ENCODE results near the gene FLT1.

The FLT1 gene

GRCh38 chr13:28530729-28531076 is 35.8 kb upstream of the FLT1 start:
- Histone ChIP-seq H3K27me3 (ENCODE audit: insufficient read depth, poor library complexity, severe bottlenecking) (peaks cover 54% of the 10 kb centered on the region), H3K27ac (replicated peaks) (no peak overlapping the region), H3K4me3 (replicated peaks; ENCODE audit: insufficient read depth, low read length) (peak overlapping the region; percentile 27; the same call in 1 of the 2 replicates)
- DNase-seq (ENCODE audit: low read depth in 1 of 2, low spot score in 1 of 2), result no peak
- TF ChIP-seq SPI1 (IDR thresholded peaks at IDR 0.05; ENCODE audit: borderline replicate concordance, low read depth) (no peak), CTCF (IDR thresholded peaks at IDR 0.05; ENCODE audit: insufficient read depth, low read length) (no peak), POLR2AphosphoS5 (IDR thresholded peaks at IDR 0.05; ENCODE audit: low read depth) (no peak), GABPA (IDR thresholded peaks at IDR 0.05; ENCODE audit: low read depth) (no peak)
- TF ChIP-seq, protein P1, sequence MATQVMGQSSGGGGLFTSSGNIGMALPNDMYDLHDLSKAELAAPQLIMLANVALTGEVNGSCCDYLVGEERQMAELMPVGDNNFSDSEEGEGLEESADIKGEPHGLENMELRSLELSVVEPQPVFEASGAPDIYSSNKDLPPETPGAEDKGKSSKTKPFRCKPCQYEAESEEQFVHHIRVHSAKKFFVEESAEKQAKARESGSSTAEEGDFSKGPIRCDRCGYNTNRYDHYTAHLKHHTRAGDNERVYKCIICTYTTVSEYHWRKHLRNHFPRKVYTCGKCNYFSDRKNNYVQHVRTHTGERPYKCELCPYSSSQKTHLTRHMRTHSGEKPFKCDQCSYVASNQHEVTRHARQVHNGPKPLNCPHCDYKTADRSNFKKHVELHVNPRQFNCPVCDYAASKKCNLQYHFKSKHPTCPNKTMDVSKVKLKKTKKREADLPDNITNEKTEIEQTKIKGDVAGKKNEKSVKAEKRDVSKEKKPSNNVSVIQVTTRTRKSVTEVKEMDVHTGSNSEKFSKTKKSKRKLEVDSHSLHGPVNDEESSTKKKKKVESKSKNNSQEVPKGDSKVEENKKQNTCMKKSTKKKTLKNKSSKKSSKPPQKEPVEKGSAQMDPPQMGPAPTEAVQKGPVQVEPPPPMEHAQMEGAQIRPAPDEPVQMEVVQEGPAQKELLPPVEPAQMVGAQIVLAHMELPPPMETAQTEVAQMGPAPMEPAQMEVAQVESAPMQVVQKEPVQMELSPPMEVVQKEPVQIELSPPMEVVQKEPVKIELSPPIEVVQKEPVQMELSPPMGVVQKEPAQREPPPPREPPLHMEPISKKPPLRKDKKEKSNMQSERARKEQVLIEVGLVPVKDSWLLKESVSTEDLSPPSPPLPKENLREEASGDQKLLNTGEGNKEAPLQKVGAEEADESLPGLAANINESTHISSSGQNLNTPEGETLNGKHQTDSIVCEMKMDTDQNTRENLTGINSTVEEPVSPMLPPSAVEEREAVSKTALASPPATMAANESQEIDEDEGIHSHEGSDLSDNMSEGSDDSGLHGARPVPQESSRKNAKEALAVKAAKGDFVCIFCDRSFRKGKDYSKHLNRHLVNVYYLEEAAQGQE (IDR thresholded peaks at IDR 0.05; ENCODE audit: insufficient replicate concordance, low read depth), result no peak

GRCh38 chr13:28529836-28530235 is 34.9 kb upstream of the FLT1 start:
- H3K4me3 ChIP-seq (replicated peaks; ENCODE audit: insufficient read depth, low read length), result no peak overlapping the region
- H3K27ac ChIP-seq (replicated peaks), result no peak overlapping the region
- DNase-seq (ENCODE audit: low read depth in 1 of 2, low spot score in 1 of 2), result no peak
- H3K27me3 ChIP-seq (ENCODE audit: insufficient read depth, poor library complexity, severe bottlenecking), result peaks cover 54% of the 10 kb centered on the region
- TF ChIP-seq CTCF (IDR thresholded peaks at IDR 0.05; ENCODE audit: insufficient read depth, low read length), result no peak
- no peak for TF ChIP-seq POLR2AphosphoS5 (IDR thresholded peaks at IDR 0.05; ENCODE audit: low read depth)
- no peak for TF ChIP-seq SPI1 (IDR thresholded peaks at IDR 0.05; ENCODE audit: borderline replicate concordance, low read depth)
- TF ChIP-seq GABPA (IDR thresholded peaks at IDR 0.05; ENCODE audit: low read depth), result no peak

DNA sequence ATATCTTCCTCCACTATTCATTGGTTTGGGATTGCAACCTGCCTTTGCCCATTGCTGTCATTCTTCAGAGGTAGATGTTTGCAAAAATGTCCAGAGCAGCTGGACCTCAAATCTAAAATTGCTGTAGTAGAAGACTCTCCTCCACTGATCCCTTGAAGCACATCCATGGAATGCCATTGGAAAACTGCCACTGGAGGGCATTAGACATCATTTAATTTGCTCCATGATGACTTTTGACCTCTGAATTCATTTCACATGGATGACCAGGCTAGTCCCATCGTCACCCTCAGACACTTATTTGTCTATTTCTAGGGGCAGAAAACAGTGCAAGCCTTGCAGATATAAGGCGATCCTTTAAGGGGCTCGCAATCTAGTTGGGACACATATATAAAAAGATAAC is 33.9 kb upstream of the FLT1 start:
- H3K27ac ChIP-seq (replicated peaks), result no peak overlapping the region
- peaks cover 49% of the 10 kb centered on the region for H3K27me3 ChIP-seq (ENCODE audit: insufficient read depth, poor library complexity, severe bottlenecking)
- H3K4me3 ChIP-seq (replicated peaks; ENCODE audit: insufficient read depth, low read length), result no peak overlapping the region
- DNase-seq (ENCODE audit: low read depth in 1 of 2, low spot score in 1 of 2), result no peak
- no peak for TF ChIP-seq CTCF (IDR thresholded peaks at IDR 0.05; ENCODE audit: insufficient read depth, low read length)
- no peak for TF ChIP-seq POLR2AphosphoS5 (IDR thresholded peaks at IDR 0.05; ENCODE audit: low read depth)
- TF ChIP-seq GABPA (IDR thresholded peaks at IDR 0.05; ENCODE audit: low read depth), result no peak

DNA sequence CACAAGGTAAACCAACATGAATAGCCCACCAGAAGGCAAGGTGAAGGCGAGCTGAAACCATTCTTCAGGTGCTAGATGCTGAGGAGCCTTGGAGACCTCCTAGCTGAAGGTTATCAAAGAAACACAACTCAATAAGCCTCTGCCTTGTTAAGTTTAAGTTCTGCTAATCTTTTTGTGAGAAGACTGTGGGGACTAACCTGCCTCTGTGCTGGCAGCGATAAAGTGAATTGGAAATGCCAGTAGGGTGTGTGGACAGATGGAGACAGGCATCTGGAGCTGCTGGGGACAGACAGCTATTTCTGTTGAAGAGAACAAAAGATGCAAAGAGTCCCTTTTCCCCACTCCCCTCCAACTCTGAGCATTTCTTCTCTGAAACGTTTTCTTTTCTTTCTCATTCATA is 33.5 kb upstream of the FLT1 start:
- TF ChIP-seq GABPA (IDR thresholded peaks at IDR 0.05; ENCODE audit: low read depth) (no peak), POLR2AphosphoS5 (IDR thresholded peaks at IDR 0.05; ENCODE audit: low read depth) (no peak), SPI1 (IDR thresholded peaks at IDR 0.05; ENCODE audit: borderline replicate concordance, low read depth) (no peak), CTCF (IDR thresholded peaks at IDR 0.05; ENCODE audit: insufficient read depth, low read length) (no peak)
- TF ChIP-seq, protein P1 (IDR thresholded peaks at IDR 0.05; ENCODE audit: insufficient replicate concordance, low read depth), result no peak
- no peak for DNase-seq (ENCODE audit: low read depth in 1 of 2, low spot score in 1 of 2)
- Histone ChIP-seq H3K27ac (replicated peaks) (no peak overlapping the region), H3K4me3 (replicated peaks; ENCODE audit: insufficient read depth, low read length) (no peak overlapping the region), H3K27me3 (ENCODE audit: insufficient read depth, poor library complexity, severe bottlenecking) (peaks cover 45% of the 10 kb centered on the region)

Measured in HL-60 (cell line).